ENCODE measurements around the gene TLE1.
"Not testable (repeated sequence)": the region's sequence is repeated elsewhere in the genome, so short reads cannot be mapped to it uniquely, and the experiment has no call there.

Gene TLE1

GRCh38 chr9:81689343-81690175 lies at the start of gene TLE1:
TSS of gene TLE1 (minus strand) at chr9:81689547. CDS start at chr9:81688240, 1,307 bp downstream.
- Histone ChIP-seq H3K27ac (ENCODE audit: low read depth, low read length) (peak within 1 kb of the TSS; percentile 88), H3K4me3 (ENCODE audit: low read depth in 1 of 5, low read length in 5 of 5) (peak within 1 kb of the TSS; percentile 80 to 95 (median 84)), H3K9ac (ENCODE audit: low read length in 5 of 5) (peak within 1 kb of the TSS; percentile 8 to 92 (median 87)), H3K9me3 (ENCODE audit: control insufficient read depth in 5 of 5, low read length in 5 of 5) (no peaks in the 10 kb centered on the region), H3K4me1 (ENCODE audit: control insufficient read depth in 5 of 5, insufficient read depth in 5 of 5, low read length in 5 of 5) (peaks cover 2 to 54% (median 35%) of the 10 kb centered on the region in 5 donors), H3K36me3 (ENCODE audit: control insufficient read depth in 5 of 5, insufficient read depth in 5 of 5, low read length in 5 of 5) (peaks cover 0 to 11% (median 3%) of the 10 kb centered on the region in 5 donors), H3K27me3 (ENCODE audit: control insufficient read depth in 5 of 5, insufficient read depth in 4 of 5, low read length in 5 of 5) (no peaks in the 10 kb centered on the region)

DNA sequence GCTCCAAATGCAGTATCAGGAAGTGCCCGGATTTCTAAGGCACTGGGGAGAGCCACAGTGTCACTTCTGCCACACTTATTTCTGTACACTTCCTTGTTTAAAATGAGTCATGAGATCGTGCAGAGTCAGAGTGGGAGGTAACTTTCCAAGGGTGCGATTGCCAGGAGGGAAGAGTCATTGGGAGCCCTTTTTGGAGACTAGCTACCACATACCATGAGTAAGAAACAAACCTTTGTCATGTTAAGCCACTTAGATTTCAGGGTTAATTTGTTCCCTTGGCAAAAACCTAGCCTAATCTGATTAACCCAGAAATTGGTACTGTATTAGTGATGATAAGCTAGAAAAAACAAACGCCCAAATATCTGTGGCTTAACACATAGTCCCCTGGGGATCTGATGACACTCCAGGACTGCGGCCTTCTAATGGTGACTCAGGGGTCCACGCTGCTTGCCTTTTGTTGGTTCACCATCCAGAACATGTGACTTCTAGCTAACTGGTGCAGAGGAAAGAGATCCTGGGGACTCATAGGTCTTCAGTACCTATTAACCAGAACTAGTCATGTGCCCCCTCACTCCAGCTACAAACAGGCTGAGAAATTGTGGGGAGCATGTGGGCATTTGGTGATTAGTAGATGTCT lies 48.6 kb upstream of the TLE1 start:
- H3K27ac ChIP-seq (ENCODE audit: low read depth, low read length), result no peak overlapping the region
- peaks cover 0 to 11% (median 8%) of the 10 kb centered on the region in 5 donors for H3K4me1 ChIP-seq (ENCODE audit: control insufficient read depth in 5 of 5, insufficient read depth in 5 of 5, low read length in 5 of 5)
- peaks cover 0 to 3% (median 0%) of the 10 kb centered on the region in 5 donors for H3K9me3 ChIP-seq (ENCODE audit: control insufficient read depth in 5 of 5, low read length in 5 of 5)
- no peak overlapping the region for H3K4me3 ChIP-seq (ENCODE audit: low read depth in 1 of 5, low read length in 5 of 5)
- H3K27me3 ChIP-seq (ENCODE audit: control insufficient read depth in 5 of 5, insufficient read depth in 4 of 5, low read length in 5 of 5), result no peaks in the 10 kb centered on the region
- H3K9ac ChIP-seq (ENCODE audit: low read length in 5 of 5), result no peak overlapping the region
- H3K36me3 ChIP-seq (ENCODE audit: control insufficient read depth in 5 of 5, insufficient read depth in 5 of 5, low read length in 5 of 5), result no peaks in the 10 kb centered on the region

DNA sequence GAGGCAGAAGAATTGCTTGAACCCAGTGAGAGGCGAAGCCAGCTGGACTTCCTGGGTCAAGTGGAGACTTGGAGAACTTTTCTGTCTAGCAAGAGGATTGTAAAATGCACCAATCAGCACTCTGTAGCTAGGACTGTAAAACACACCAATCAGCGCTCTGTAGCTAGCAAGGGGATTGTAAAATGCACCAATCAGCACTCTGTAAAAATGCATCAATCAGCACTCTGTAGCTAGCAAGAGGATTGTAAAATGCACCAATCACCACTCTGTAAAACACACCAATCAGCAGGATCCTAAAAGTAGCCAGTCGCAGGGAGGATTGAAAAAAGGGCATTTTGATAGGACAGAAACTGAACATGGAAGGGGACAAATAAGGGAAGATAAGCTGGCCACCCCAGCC lies 41.2 kb upstream of the TLE1 start:
- not testable (repeated sequence) for H3K4me1 ChIP-seq (ENCODE audit: control insufficient read depth in 5 of 5, insufficient read depth in 5 of 5, low read length in 5 of 5); H3K9ac ChIP-seq (ENCODE audit: low read length in 5 of 5); H3K27ac ChIP-seq (ENCODE audit: low read depth, low read length); H3K36me3 ChIP-seq (ENCODE audit: control insufficient read depth in 5 of 5, insufficient read depth in 5 of 5, low read length in 5 of 5); H3K27me3 ChIP-seq (ENCODE audit: control insufficient read depth in 5 of 5, insufficient read depth in 4 of 5, low read length in 5 of 5); H3K4me3 ChIP-seq (ENCODE audit: low read depth in 1 of 5, low read length in 5 of 5); H3K9me3 ChIP-seq (ENCODE audit: control insufficient read depth in 5 of 5, low read length in 5 of 5)

DNA sequence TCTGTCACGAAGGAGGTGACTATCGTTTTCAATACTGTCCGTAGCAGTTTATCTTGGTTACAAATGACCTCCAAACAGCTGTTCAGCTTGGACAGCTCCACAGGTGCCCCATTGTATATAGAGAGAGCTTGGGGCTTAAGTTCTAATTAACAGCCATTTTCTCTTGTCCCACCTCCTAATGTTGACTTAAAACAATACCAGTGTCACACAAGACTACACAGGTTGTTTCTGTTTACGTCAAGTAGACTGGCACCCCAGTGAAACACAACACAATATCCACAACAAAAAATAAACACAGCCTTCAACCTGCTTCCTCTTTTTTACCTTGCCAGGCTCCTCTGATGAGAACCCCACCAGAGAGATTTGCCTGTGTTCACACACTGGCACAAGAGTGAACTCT lies 39.8 kb upstream of the TLE1 start:
- no peaks in the 10 kb centered on the region for H3K27me3 ChIP-seq (ENCODE audit: control insufficient read depth in 5 of 5, insufficient read depth in 4 of 5, low read length in 5 of 5)
- no peak overlapping the region for H3K4me3 ChIP-seq (ENCODE audit: low read depth in 1 of 5, low read length in 5 of 5)
- no peaks in the 10 kb centered on the region for H3K9me3 ChIP-seq (ENCODE audit: control insufficient read depth in 5 of 5, low read length in 5 of 5)
- H3K4me1 ChIP-seq (ENCODE audit: control insufficient read depth in 5 of 5, insufficient read depth in 5 of 5, low read length in 5 of 5), result no peaks in the 10 kb centered on the region
- H3K27ac ChIP-seq (ENCODE audit: low read depth, low read length), result no peak overlapping the region
- H3K9ac ChIP-seq (ENCODE audit: low read length in 5 of 5), result no peak overlapping the region
- no peaks in the 10 kb centered on the region for H3K36me3 ChIP-seq (ENCODE audit: control insufficient read depth in 5 of 5, insufficient read depth in 5 of 5, low read length in 5 of 5)

- Histone ChIP-seq H3K27ac (ENCODE audit: low read depth, low read length) (no peak overlapping the region), H3K9me3 (ENCODE audit: control insufficient read depth in 5 of 5, low read length in 5 of 5) (peaks cover 0 to 2% (median 0%) of the 10 kb centered on the region in 5 donors), H3K4me3 (ENCODE audit: low read depth in 1 of 5, low read length in 5 of 5) (no peak overlapping the region), H3K4me1 (ENCODE audit: control insufficient read depth in 5 of 5, insufficient read depth in 5 of 5, low read length in 5 of 5) (peaks cover 2 to 12% (median 7%) of the 10 kb centered on the region in 5 donors), H3K9ac (ENCODE audit: low read length in 5 of 5) (no peak overlapping the region), H3K36me3 (ENCODE audit: control insufficient read depth in 5 of 5, insufficient read depth in 5 of 5, low read length in 5 of 5) (no peaks in the 10 kb centered on the region), H3K27me3 (ENCODE audit: control insufficient read depth in 5 of 5, insufficient read depth in 4 of 5, low read length in 5 of 5) (no peaks in the 10 kb centered on the region)
These were observed 35.0 kb upstream of the TLE1 start for GRCh38 chr9:81724242-81724889.

DNA sequence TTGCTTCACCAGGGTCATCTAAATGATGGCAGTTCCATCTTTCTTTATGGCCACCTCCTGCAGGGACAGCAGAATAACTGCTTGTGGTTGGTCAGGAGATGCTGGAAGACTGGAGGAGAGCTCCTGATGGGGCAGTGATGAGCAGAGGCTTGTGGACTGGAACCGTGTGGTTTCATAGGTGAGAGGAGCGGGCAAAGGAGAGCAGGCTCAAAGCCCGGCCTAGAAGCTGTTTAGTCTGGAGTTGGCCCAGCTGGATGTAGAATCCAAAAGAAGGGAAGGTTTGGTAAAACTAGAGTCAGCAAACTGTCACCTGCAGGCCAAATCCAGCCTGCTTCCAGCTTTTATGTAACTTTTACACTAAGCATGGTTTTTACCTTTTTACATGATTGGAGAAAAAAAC lies 32.9 kb upstream of the TLE1 start:
- Histone ChIP-seq H3K27me3 (ENCODE audit: control insufficient read depth in 5 of 5, insufficient read depth in 4 of 5, low read length in 5 of 5) (no peaks in the 10 kb centered on the region), H3K27ac (ENCODE audit: low read depth, low read length) (no peak overlapping the region), H3K4me1 (ENCODE audit: control insufficient read depth in 5 of 5, insufficient read depth in 5 of 5, low read length in 5 of 5) (peaks cover 2 to 12% (median 7%) of the 10 kb centered on the region in 5 donors), H3K36me3 (ENCODE audit: control insufficient read depth in 5 of 5, insufficient read depth in 5 of 5, low read length in 5 of 5) (no peaks in the 10 kb centered on the region), H3K9ac (ENCODE audit: low read length in 5 of 5) (no peak overlapping the region), H3K9me3 (ENCODE audit: control insufficient read depth in 5 of 5, low read length in 5 of 5) (peaks cover 0 to 2% (median 0%) of the 10 kb centered on the region in 5 donors), H3K4me3 (ENCODE audit: low read depth in 1 of 5, low read length in 5 of 5) (no peak overlapping the region)

- Histone ChIP-seq H3K27ac (ENCODE audit: low read depth, low read length) (no peak overlapping the region), H3K9ac (ENCODE audit: low read length in 5 of 5) (no peak overlapping the region), H3K4me1 (ENCODE audit: control insufficient read depth in 5 of 5, insufficient read depth in 5 of 5, low read length in 5 of 5) (peaks cover 2 to 12% (median 7%) of the 10 kb centered on the region in 5 donors)
These were observed 31.2 kb upstream of the TLE1 start for GRCh38 chr9:81720450-81721086.

GRCh38 chr9:81719972-81720371 lies 30.6 kb upstream of the TLE1 start:
- Histone ChIP-seq H3K27ac (ENCODE audit: low read depth, low read length) (no peak overlapping the region), H3K4me1 (ENCODE audit: control insufficient read depth in 5 of 5, insufficient read depth in 5 of 5, low read length in 5 of 5) (peaks cover 2 to 12% (median 7%) of the 10 kb centered on the region in 5 donors)

More at GRCh38 chr9:81720450-81721086, 31.2 kb upstream of the TLE1 start:
- no peaks in the 10 kb centered on the region for H3K36me3 ChIP-seq (ENCODE audit: control insufficient read depth in 5 of 5, insufficient read depth in 5 of 5, low read length in 5 of 5)
- H3K27me3 ChIP-seq (ENCODE audit: control insufficient read depth in 5 of 5, insufficient read depth in 4 of 5, low read length in 5 of 5), result no peaks in the 10 kb centered on the region
- H3K4me3 ChIP-seq (ENCODE audit: low read depth in 1 of 5, low read length in 5 of 5), result no peak overlapping the region
- H3K9me3 ChIP-seq (ENCODE audit: control insufficient read depth in 5 of 5, low read length in 5 of 5), result peaks cover 0 to 2% (median 0%) of the 10 kb centered on the region in 5 donors

DNA sequence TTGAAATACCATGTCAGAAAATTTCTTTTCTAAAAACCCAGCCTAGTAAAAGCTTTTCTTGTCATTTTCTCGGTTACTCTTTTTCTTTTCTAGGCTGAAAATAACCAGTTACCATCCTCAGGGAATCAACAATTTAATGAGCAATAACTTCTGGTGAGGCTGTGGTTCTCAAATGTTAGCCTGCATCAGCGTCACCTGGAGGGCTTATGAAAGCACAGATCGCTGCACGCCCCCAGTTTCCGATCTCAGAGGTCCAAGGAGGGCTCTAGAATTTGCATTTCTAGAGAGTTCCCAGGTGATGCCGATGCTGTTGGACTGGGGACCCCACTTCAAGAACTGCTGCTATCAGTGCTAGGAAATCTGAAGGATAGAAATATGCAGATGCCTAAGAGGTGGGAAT lies 28.9 kb upstream of the TLE1 start:
- Histone ChIP-seq H3K9me3 (ENCODE audit: control insufficient read depth in 5 of 5, low read length in 5 of 5) (peaks cover 0 to 2% (median 0%) of the 10 kb centered on the region in 5 donors), H3K27me3 (ENCODE audit: control insufficient read depth in 5 of 5, insufficient read depth in 4 of 5, low read length in 5 of 5) (no peaks in the 10 kb centered on the region), H3K4me1 (ENCODE audit: control insufficient read depth in 5 of 5, insufficient read depth in 5 of 5, low read length in 5 of 5) (peaks cover 2 to 12% (median 7%) of the 10 kb centered on the region in 5 donors), H3K27ac (ENCODE audit: low read depth, low read length) (no peak overlapping the region), H3K9ac (ENCODE audit: low read length in 5 of 5) (no peak overlapping the region), H3K4me3 (ENCODE audit: low read depth in 1 of 5, low read length in 5 of 5) (no peak overlapping the region), H3K36me3 (ENCODE audit: control insufficient read depth in 5 of 5, insufficient read depth in 5 of 5, low read length in 5 of 5) (no peaks in the 10 kb centered on the region)

More at GRCh38 chr9:81719972-81720371, 30.6 kb upstream of the TLE1 start:
- Histone ChIP-seq H3K9ac (ENCODE audit: low read length in 5 of 5) (no peak overlapping the region), H3K9me3 (ENCODE audit: control insufficient read depth in 5 of 5, low read length in 5 of 5) (peaks cover 0 to 2% (median 0%) of the 10 kb centered on the region in 5 donors), H3K27me3 (ENCODE audit: control insufficient read depth in 5 of 5, insufficient read depth in 4 of 5, low read length in 5 of 5) (no peaks in the 10 kb centered on the region), H3K36me3 (ENCODE audit: control insufficient read depth in 5 of 5, insufficient read depth in 5 of 5, low read length in 5 of 5) (no peaks in the 10 kb centered on the region), H3K4me3 (ENCODE audit: low read depth in 1 of 5, low read length in 5 of 5) (no peak overlapping the region)

Measured in subcutaneous abdominal adipose tissue (tissue), 5 donors.